SK-N-SH (cell line): ENCODE measurements around the gene POU3F1. TPM values are rescaled to one million over a fixed set of nuclear protein-coding genes. Genes with fewer than 3 reads are reported as not detected.

Source experiments
- CTCF ChIA-PET: fragments of 300-600, 350-600 bp; formaldehyde crosslinking; extraction: SDS; loops from one replicate; lab custom pipeline; 2021; lab: Yijun Ruan, JAX
- POLR2A ChIA-PET: fragments of 350-600 bp; sonication (Branson Sonifier 250); formaldehyde crosslinking; extraction: SDS; loops from one replicate; lab custom pipeline; 2020; ENCODE audit warnings: antibody characterized with exemption, inconsistent platforms; lab: Yijun Ruan, JAX
- DNase-seq: peaks from one replicate; pipeline ENCODE4 v3.0.0; 2012
- H2AFZ ChIP-seq: fragments of 200-600 bp; sonication (generic); 2 replicates; pipeline ENCODE4 v1.8.1; 2016; ENCODE audit warnings: antibody characterized with exemption, mild to moderate bottlenecking, low read depth
- H3F3A ChIP-seq: fragments of 200-600 bp; sonication (generic); replicated peaks from 2 replicates; pipeline ENCODE3; 2016; ENCODE audit warnings: antibody characterized with exemption, mild to moderate bottlenecking; ENCODE audit not compliant: insufficient read depth
- H3K27ac ChIP-seq, 2 experiments: fragments of 200-500 bp in 1 of 2; fragments of 200-600 bp in 1 of 2; sonication (Bioruptor generic) in 1 of 2; sonication (generic), shearing (Covaris generic) in 1 of 2; 2 replicates each; pipeline versions ENCODE4 v1.5.1 to v1.6.1; 2014 to 2016; ENCODE audit warnings: low read depth in 2 of 2, inconsistent platforms in 1 of 2, low read length in 1 of 2, mild to moderate bottlenecking in 1 of 2, mixed read lengths in 1 of 2
- H3K27me3 ChIP-seq: fragments of 200-600 bp; sonication (generic), shearing (Covaris generic); 2 replicates; pipeline ENCODE4 v1.6.1; 2016; ENCODE audit warnings: mixed run types; ENCODE audit not compliant: insufficient read depth
- H3K36me3 ChIP-seq, 2 experiments: fragments of 200-500 bp in 1 of 2; fragments of 200-600 bp in 1 of 2; sonication (Bioruptor generic) in 1 of 2; sonication (generic) in 1 of 2; replicated peaks in 1 of 2; 2 replicates each; pipeline versions ENCODE3 to v1.5.1; 2014 to 2016; ENCODE audit warnings: low read length in 1 of 2, mild to moderate bottlenecking in 1 of 2; ENCODE audit not compliant: insufficient read depth in 2 of 2, control insufficient read depth in 1 of 2
- H3K4me1 ChIP-seq, 2 experiments: fragments of 200-500 bp in 1 of 2; fragments of 200-600 bp in 1 of 2; sonication (Bioruptor generic) in 1 of 2; sonication (generic), shearing (Covaris generic) in 1 of 2; 2 replicates each; pipeline versions ENCODE4 v1.5.1 to v1.6.1; 2014 to 2016; ENCODE audit warnings: low read depth in 1 of 2, low read length in 1 of 2, mixed run types in 1 of 2; ENCODE audit not compliant: insufficient read depth in 2 of 2, control insufficient read depth in 1 of 2
- H3K4me2 ChIP-seq: fragments of 200-600 bp; sonication (generic), shearing (Covaris generic); 2 replicates; pipeline ENCODE4 v1.6.1; 2017; ENCODE audit warnings: mixed run types
- H3K4me3 ChIP-seq, 2 experiments: fragments of 200-500 bp in 1 of 2; fragments of 200-600 bp in 1 of 2; sonication (Bioruptor generic) in 1 of 2; sonication (generic), shearing (Covaris generic) in 1 of 2; 2 replicates each; pipeline versions ENCODE4 v1.5.1 to v1.8.1; 2014 to 2016; ENCODE audit warnings: low read depth in 2 of 2, inconsistent platforms in 1 of 2, low read length in 1 of 2, mild to moderate bottlenecking in 1 of 2, mixed read lengths in 1 of 2, moderate library complexity in 1 of 2
- H3K79me2 ChIP-seq: fragments of 200-600 bp; sonication (generic); 2 replicates; pipeline ENCODE4 v1.8.1; 2017; ENCODE audit warnings: mild to moderate bottlenecking; ENCODE audit not compliant: insufficient read depth
- H3K9ac ChIP-seq: fragments of 200-600 bp; sonication (generic); 2 replicates; pipeline ENCODE4 v1.6.1; 2017; ENCODE audit warnings: mixed run types
- H3K9me2 ChIP-seq: fragments of 200-600 bp; sonication (generic); 2 replicates; pipeline ENCODE4 v1.6.1; 2017; ENCODE audit warnings: mixed run types
- H3K9me3 ChIP-seq: fragments of 200-600 bp; sonication (generic); 2 replicates; pipeline ENCODE4 v1.6.1; 2017; ENCODE audit warnings: mixed run types, mild to moderate bottlenecking, moderate library complexity
- H4K20me1 ChIP-seq: fragments of 200-600 bp; sonication (generic); 2 replicates; pipeline ENCODE4 v1.6.1; 2017; ENCODE audit warnings: mild to moderate bottlenecking, mixed run types; ENCODE audit not compliant: insufficient read depth
- ELF1 ChIP-seq: IDR thresholded peaks from 2 replicates; pipeline ENCODE4 v1.4.0; 2012
- EP300 ChIP-seq, 2 experiments: IDR thresholded peaks; 2 replicates each; pipeline versions ENCODE4 v1.4.0 to v1.6.1; 2012; ENCODE audit warnings: borderline replicate concordance in 1 of 2, low read depth in 1 of 2, low read length in 1 of 2
- FOXM1 ChIP-seq: IDR thresholded peaks from 2 replicates; pipeline ENCODE4 v1.4.0; 2012; ENCODE audit warnings: low read depth, mild to moderate bottlenecking
- MEF2A ChIP-seq: IDR thresholded peaks from 2 replicates; pipeline ENCODE4 v1.4.0; 2012; ENCODE audit warnings: low read depth, borderline replicate concordance
- NFIC ChIP-seq: IDR thresholded peaks from 2 replicates; pipeline ENCODE4 v1.4.0; 2012; ENCODE audit warnings: borderline replicate concordance
- POLR2AphosphoS5 ChIP-seq: IDR thresholded peaks from 2 replicates; pipeline ENCODE4 v1.6.1; 2012; ENCODE audit warnings: low read depth, low read length
- RAD21 ChIP-seq: IDR thresholded peaks from 2 replicates; pipeline ENCODE4 v1.6.1; 2012; ENCODE audit warnings: mild to moderate bottlenecking, low read length
- REST ChIP-seq: IDR thresholded peaks from 2 replicates; pipeline ENCODE4 v1.6.1; 2012; ENCODE audit warnings: mild to moderate bottlenecking, low read depth, low read length, moderate library complexity
- RXRA ChIP-seq: IDR thresholded peaks from 2 replicates; pipeline ENCODE4 v1.4.0; 2012; ENCODE audit warnings: low read depth, mild to moderate bottlenecking, borderline replicate concordance
- SIN3A ChIP-seq: IDR thresholded peaks from 2 replicates; pipeline ENCODE4 v1.6.1; 2012; ENCODE audit warnings: low read depth, mild to moderate bottlenecking, low read length, moderate library complexity, borderline replicate concordance
- SMC3 ChIP-seq: IDR thresholded peaks from 2 replicates; pipeline ENCODE4 v1.6.1; 2012; ENCODE audit warnings: low read depth, low read length, improper control_type of control experiment
- YY1 ChIP-seq: IDR thresholded peaks from 2 replicates; pipeline ENCODE4 v1.4.0; 2012; ENCODE audit warnings: low read depth, mild to moderate bottlenecking
- WGBS: methylation state at CpG from one replicate; pipeline ENCODE4 v1.1.6; 2017; ENCODE audit warnings: low lambda C conversion rate; 5-methylcytosine and 5-hydroxymethylcytosine counted together
- polyA plus RNA-seq, 3 experiments: library from polyadenylated mRNA; depleted of rRNA; stranded (reverse); fragments of >200 nt; gene quantifications; 2 replicates each; pipeline ENCODE4 v1.2.3, GENCODE V29; 2012
- TF ChIP-seq, protein P1 (sequence below): IDR thresholded peaks from 2 replicates; pipeline ENCODE4; 2012
- TF ChIP-seq, protein P2 (sequence below): fragments of 150-350 bp; IDR thresholded peaks from 2 replicates; pipeline ENCODE4 v1.6.1; 2016; ENCODE audit warnings: mild to moderate bottlenecking, low read depth, low read length
- TF ChIP-seq, protein P3 (sequence below): IDR thresholded peaks from 2 replicates; pipeline ENCODE4 v1.4.0; 2012; ENCODE audit warnings: low read depth, borderline replicate concordance

The POU3F1 gene
- polyA plus RNA-seq, 1 of the 3 experiments (the other 2 are of a cell fraction), result not detected

- TF ChIP-seq, protein P1, sequence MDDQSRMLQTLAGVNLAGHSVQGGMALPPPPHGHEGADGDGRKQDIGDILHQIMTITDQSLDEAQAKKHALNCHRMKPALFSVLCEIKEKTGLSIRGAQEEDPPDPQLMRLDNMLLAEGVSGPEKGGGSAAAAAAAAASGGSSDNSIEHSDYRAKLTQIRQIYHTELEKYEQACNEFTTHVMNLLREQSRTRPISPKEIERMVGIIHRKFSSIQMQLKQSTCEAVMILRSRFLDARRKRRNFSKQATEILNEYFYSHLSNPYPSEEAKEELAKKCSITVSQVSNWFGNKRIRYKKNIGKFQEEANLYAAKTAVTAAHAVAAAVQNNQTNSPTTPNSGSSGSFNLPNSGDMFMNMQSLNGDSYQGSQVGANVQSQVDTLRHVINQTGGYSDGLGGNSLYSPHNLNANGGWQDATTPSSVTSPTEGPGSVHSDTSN, result no peak
Observed at GRCh38 chr1:38061290-38061689, 14.7 kb upstream of the POU3F1 start (continued).

GRCh38 chr1:38060498-38060897 lies 13.9 kb upstream of the POU3F1 start:
- H2AFZ ChIP-seq, result no peak overlapping the region
- no peak for TF ChIP-seq YY1
- TF ChIP-seq NFIC, result no peak
- no peak for TF ChIP-seq ELF1
- no peak for TF ChIP-seq POLR2AphosphoS5
- TF ChIP-seq, protein P2, sequence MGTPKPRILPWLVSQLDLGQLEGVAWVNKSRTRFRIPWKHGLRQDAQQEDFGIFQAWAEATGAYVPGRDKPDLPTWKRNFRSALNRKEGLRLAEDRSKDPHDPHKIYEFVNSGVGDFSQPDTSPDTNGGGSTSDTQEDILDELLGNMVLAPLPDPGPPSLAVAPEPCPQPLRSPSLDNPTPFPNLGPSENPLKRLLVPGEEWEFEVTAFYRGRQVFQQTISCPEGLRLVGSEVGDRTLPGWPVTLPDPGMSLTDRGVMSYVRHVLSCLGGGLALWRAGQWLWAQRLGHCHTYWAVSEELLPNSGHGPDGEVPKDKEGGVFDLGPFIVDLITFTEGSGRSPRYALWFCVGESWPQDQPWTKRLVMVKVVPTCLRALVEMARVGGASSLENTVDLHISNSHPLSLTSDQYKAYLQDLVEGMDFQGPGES, result no peak
- TF ChIP-seq FOXM1, result no peak
- TF ChIP-seq, all 33 proteins: peak for 0
- H3K9me2 ChIP-seq, result no peaks in the 10 kb centered on the region
- H3K9me3 ChIP-seq, result no peaks in the 10 kb centered on the region
- DNase-seq, result no peak
- no peak overlapping the region for H3K9ac ChIP-seq
- no peaks in the 10 kb centered on the region for H3K79me2 ChIP-seq
- no peaks in the 10 kb centered on the region for H4K20me1 ChIP-seq
- POLR2A ChIA-PET, result no interaction called here
- peaks cover 0 to 11% of the 10 kb centered on the region in 2 experiments; a peak in 2 of 4 replicates for H3K4me1 ChIP-seq
- H3K4me3 ChIP-seq, result no peak overlapping the region
- CTCF ChIA-PET, result interaction anchor here (7.2 kb wide), 1 partner anchor 11 kb away, joined by 36 read pairs; no protein-coding TSS in a partner anchor
- no peaks in the 10 kb centered on the region for H3F3A ChIP-seq
- H3K4me2 ChIP-seq, result no peak overlapping the region
- peaks cover 16% of the 10 kb centered on the region; the same call in 1 of the 2 replicates for H3K27me3 ChIP-seq
- H3K27ac ChIP-seq, result no peak overlapping the region
- H3K36me3 ChIP-seq, result no peaks in the 10 kb centered on the region
- WGBS, result 0% methylated on average over 1 of the region's 2 CpGs

DNA sequence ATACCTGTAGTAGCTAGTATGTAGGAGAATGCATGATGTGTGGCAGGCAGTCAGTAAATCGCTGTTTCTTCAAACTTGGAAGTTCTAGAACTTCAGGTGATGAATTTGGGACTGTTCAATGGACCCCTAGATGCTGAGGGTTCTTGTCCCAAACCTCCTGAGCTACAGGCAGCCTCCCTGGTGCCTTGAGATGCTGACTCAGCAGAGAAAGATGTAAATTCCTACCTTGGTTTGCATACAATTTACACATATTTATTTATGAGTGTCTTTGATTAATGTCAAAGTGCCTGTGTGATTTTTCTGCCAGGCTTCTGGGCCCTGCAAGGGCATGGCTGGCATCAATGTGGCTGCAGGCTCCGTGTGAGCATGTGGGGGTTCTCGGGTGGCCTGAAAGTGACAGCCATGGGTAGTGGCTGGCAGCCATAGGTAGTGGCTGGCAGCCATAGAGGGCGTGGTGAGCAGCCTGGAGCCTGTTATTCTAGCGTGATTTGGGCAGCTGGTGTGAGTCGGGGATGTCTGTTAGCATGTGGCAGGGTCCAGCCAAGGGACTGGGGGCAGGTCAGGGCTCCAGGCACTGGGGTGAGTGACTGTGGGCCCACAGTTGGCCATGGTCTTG lies 13.2 kb upstream of the POU3F1 start:
- no peaks in the 10 kb centered on the region for H4K20me1 ChIP-seq
- ChIA-PET CTCF (interaction anchor here (1.0 to 7.2 kb wide), 2 partner anchors 11 to 33 kb away, joined by 3 to 36 read pairs; no protein-coding TSS in a partner anchor), POLR2A (no interaction called here)
- no peak overlapping the region for H2AFZ ChIP-seq
- no peaks in the 10 kb centered on the region for H3K79me2 ChIP-seq
- H3K4me3 ChIP-seq, result no peak overlapping the region
- H3K27ac ChIP-seq, result no peak overlapping the region
- H3K36me3 ChIP-seq, result no peaks in the 10 kb centered on the region
- peaks cover 16% of the 10 kb centered on the region; the same call in 1 of the 2 replicates for H3K27me3 ChIP-seq
- H3K4me1 ChIP-seq, result peaks cover 0 to 7% of the 10 kb centered on the region in 2 experiments; a peak in 2 of 4 replicates
- H3K9ac ChIP-seq, result no peak overlapping the region
- H3K9me3 ChIP-seq, result no peaks in the 10 kb centered on the region
- WGBS, result 43% methylated on average over 6 of the region's 6 CpGs
- no peaks in the 10 kb centered on the region for H3K9me2 ChIP-seq
- no peak overlapping the region for H3K4me2 ChIP-seq
- H3F3A ChIP-seq, result no peaks in the 10 kb centered on the region
- DNase-seq, result no peak
- TF ChIP-seq REST, result no peak
- TF ChIP-seq MEF2A, result no peak
- TF ChIP-seq, protein P1, result no peak
- no peak for TF ChIP-seq EP300 (IDR thresholded peaks at IDR 0.05; ENCODE audit: borderline replicate concordance in 1 of 2, low read depth in 1 of 2, low read length in 1 of 2)
- TF ChIP-seq, protein P3, sequence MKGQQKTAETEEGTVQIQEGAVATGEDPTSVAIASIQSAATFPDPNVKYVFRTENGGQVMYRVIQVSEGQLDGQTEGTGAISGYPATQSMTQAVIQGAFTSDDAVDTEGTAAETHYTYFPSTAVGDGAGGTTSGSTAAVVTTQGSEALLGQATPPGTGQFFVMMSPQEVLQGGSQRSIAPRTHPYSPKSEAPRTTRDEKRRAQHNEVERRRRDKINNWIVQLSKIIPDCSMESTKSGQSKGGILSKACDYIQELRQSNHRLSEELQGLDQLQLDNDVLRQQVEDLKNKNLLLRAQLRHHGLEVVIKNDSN, result no peak
- no peak for TF ChIP-seq RAD21
- TF ChIP-seq, protein P2, result no peak
- TF ChIP-seq SIN3A, result no peak
- TF ChIP-seq FOXM1, result no peak
- no peak for TF ChIP-seq SMC3
- no peak for TF ChIP-seq RXRA
